HG03103 (cell line): ENCODE data around the gene LEMD3.
A peak's percentile ranks its signal among the peaks of the same experiment; 100 is the strongest.
"Not testable (repeated sequence)": the region's sequence is repeated elsewhere in the genome, so short reads cannot be mapped to it uniquely, and the experiment has no call there.

Source experiments
- ATAC-seq: cut with Tn5 transposase; IDR thresholded peaks from one replicate; pipeline ENCODE4 v1.9.1; 2021; ENCODE audit warnings: low read depth; ENCODE audit not compliant: unreplicated experiment

LEMD3 gene

GRCh38 chr12:65276916-65277530 lies 107.6 kb downstream of the LEMD3 start:
- no peak for ATAC-seq

DNA sequence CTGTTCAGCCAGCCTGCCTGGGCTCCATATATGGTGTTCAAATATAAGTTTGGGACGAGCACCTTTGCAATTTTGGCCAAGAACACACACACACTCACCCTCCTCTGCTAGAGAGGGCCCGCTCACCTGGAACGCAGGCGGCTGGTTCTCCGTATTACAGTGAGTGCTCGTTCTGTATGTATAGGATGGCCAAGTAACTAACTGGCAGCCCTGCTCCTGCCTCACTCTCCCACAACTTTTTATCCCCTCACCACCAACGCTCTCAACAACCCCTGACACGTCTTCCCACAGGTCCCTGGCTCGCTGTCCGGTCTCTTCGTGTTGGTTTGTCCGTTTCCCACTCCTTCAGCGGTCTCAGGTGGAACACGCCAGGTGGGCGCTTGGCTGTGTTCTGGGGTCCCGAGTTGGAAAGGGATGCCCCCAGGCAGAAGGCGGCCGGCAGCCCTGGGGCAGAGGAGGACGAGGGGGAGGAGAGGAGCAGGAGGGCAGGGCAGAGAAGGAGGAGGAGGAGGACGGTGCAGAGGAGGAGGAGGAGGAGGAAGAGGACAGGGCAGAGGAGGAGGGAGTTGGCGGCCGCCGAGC lies 108.7 kb downstream of the LEMD3 start:
- ATAC-seq: no peak

DNA sequence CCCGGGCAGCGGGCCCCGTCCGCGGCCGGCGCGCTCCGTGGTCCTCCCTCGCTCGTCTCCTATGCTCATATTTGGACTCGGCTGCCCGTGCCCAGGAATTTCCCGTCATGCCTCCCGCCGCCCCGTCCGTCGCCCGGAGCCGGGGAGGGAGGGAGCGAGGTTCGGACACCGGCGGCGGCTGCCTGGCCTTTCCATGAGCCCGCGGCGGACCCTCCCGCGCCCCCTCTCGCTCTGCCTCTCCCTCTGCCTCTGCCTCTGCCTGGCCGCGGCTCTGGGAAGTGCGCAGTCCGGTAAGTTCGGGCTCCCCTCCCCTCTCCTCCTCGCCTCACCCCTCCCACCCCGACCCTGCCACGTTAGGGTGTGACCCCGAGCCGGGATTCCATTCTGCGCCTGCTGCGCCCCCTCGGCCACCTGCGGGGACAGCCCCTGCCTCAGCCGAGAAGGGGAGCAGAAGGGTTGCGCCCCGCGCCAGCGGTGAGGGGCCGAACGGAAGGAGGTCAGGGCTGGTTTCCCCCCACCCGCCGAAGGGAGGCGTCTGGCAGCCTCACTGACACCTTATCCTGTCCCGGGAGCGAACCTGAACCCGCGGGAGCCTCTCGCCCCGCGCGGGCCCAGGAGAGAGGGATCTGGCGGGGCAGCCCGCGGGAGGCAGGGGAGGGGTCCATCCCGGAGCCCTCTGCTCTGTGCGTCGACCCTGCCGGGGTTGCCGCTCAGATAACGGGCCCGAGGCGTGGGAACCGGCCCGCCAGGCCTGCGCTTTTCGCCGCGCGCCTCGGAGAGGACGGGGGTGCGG lies 109.4 kb downstream of the LEMD3 start, which contains the start of gene MSRB3:
Gene MSRB3, plus strand, starts transcription at position 108 of the 793 bp plus-strand sequence. CDS start 29,897 bp downstream, outside the sequence.
- peak; percentile 55 for ATAC-seq

DNA sequence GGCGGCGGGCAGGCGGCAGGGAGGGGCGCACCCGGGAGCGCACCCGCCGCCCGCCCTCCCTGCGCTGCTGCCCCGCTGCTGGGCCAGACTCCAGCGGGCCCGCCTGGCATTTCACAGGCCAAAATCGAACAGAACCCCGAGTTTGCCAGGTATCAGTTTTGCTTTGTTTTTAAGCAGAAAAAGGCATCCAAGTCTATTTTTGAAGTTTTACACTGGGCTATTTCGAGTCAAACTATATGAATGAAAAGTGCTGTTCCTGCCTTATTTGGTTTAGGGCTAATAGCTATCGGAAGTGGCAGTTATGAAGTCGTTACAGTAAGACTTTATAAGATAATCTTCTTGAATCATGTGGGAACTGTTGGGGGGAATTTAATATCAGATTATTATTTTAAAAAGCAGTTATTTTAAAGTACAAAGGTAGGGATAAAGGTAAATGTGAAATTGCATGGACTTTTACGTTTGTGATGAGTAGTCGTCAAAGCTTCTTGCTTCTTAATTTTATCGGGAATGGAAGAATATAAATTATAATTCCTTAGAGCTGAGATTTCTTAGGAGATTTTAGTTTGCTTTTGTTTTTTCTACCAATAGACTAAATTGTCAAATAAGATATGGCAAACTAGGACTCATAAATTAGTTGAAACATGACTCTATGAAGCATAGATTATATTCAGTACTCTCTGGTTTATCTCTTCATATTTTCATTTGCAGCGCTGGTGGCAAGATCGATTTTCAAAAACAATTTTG lies 110.2 kb downstream of the LEMD3 start:
- ATAC-seq: no peak

GRCh38 chr12:65280306-65280705 lies 110.9 kb downstream of the LEMD3 start:
- ATAC-seq: no peak

DNA sequence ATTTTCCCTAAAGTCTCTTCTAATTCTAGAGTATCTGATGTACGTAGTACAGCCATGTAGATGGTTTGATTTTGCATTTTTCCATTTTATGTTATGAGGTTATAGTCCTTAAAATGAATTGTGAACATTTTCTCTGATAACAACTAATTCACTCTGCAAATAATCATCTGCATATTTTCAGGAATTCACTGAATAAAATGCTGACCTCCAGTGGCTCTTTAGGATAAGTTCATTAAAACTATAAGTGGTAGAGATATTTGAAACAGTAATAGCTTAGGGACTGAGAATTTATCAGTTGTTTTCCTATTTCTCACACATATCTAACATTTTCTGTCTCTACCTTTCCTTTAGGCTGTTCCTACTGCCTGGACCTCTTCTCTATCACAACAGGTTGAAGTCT lies 113.5 kb downstream of the LEMD3 start:
- ATAC-seq: no peak

DNA sequence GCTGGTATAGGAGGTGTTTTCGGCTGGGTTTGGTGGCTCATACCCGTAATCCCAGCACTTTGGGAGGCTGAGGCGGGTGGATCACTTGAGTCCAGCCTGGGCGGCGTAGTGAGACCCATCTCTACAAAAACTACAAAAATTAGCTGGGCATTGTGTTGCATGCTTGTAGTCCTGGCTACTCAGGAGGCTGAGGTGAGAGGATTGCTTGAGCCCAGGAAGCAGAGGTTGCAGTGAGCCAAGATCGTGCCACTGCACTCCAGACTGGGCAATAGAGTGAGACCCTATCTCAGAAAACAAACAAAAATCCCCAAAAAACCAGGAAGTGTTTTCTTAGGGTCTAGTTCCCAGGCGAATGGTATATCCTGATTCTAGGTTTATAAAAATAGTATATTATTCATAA lies 116.1 kb downstream of the LEMD3 start:
- not testable (repeated sequence) for ATAC-seq

DNA sequence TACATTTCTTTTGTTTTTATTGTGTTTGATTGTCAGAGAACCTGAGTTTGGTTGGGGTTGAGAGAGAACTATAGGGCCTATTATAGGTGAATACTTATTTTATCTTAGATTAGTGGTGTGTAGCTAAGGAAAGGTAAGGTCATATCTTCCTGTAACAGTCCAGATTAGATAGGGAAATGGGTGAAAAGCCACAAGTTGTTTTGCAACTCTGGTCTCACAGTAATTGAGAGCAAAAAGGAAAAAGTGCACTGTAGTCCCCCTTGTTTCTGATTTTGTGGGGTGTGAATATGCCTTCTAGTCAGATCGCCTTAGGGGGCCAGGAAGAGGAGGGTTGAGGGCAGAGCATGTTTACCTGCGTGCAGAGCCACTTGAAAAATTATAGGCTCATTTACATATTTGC lies 118.0 kb downstream of the LEMD3 start:
- ATAC-seq: no peak

DNA sequence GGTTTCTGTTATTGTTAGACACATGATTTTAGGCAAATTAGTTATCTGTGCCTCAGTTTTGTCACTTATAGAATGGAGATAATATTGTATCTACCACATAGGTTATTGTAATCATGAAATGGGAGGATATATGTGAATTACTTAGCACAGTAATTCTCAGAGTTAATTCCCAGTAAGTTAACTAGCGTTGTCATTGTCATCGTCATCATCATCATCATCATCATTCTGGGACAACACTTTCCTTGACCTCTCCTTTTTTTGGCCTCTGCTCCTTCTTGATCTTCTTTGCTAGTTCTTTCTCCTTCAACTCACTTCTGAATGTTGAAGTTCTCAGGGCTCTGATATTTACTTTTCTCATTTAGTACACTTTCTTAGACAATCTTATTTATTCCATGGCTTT lies 122.9 kb downstream of the LEMD3 start:
- no peak for ATAC-seq

GRCh38 chr12:65293735-65294134 lies 124.4 kb downstream of the LEMD3 start:
- ATAC-seq: no peak

GRCh38 chr12:65294641-65295262 lies 125.4 kb downstream of the LEMD3 start:
- no peak for ATAC-seq

DNA sequence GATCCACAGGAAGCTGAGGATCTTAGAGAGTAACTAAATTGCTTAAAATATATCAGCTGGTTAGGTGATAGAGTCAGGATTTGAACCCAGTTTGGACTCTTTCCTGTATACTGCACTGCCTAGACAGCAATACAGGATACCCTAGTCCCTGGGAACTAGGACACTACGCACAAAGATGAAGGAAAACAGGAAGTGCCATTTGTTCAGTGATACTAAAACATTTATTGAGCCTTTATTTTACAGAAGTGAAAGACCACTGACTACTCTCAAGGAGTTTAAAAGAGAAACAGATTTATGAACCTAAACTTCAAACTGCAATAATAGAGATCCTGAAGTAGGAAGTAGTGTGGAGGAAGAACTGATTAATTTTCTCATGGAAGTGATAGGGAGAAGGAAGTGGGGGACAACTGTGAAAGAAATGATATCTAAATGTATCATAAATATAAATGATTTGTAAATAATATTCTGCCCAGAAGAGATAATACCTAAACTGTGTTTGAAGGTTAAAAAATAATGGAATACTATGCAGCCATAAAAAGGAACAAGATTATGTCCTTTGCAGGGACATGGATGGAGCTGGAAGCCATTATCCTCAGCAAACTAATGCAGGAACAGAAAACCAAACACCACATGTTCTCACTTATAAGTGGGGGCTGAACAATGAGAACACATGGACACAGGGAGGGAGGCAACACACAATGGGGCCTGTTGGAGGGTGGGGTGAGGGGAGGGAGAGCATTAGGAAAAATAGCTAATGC lies 127.3 kb downstream of the LEMD3 start:
- ATAC-seq: no peak
